Endothelial cell (in vitro differentiated cells): ENCODE results near the gene TMEM42. TPM values are rescaled to one million over a fixed set of nuclear protein-coding genes. Genes with fewer than 3 reads are reported as not detected.

Experiments used
- DNase-seq: peaks from one replicate; pipeline ENCODE4 v3.0.0; 2021; ENCODE audit warnings: low spot score
- H3K27ac Mint-ChIP-seq: one replicate; pipeline ENCODE4 v1.8.0; 2021; ENCODE audit warnings: mixed read lengths, inconsistent platforms; ENCODE audit not compliant: unreplicated experiment
- H3K27me3 Mint-ChIP-seq: one replicate; pipeline ENCODE4 v1.8.0; 2021; ENCODE audit warnings: mild to moderate bottlenecking, moderate library complexity, mixed read lengths, inconsistent platforms; ENCODE audit not compliant: unreplicated experiment
- H3K36me3 Mint-ChIP-seq: one replicate; pipeline ENCODE4 v1.8.0; 2021; ENCODE audit warnings: mild to moderate bottlenecking, low read depth, mixed read lengths, inconsistent platforms; ENCODE audit not compliant: unreplicated experiment
- H3K4me1 Mint-ChIP-seq: one replicate; pipeline ENCODE4 v1.8.0; 2021; ENCODE audit warnings: mild to moderate bottlenecking, mixed read lengths, inconsistent platforms; ENCODE audit not compliant: unreplicated experiment
- H3K4me3 Mint-ChIP-seq: one replicate; pipeline ENCODE4 v1.8.0; 2021; ENCODE audit warnings: mild to moderate bottlenecking, mixed read lengths, inconsistent platforms; ENCODE audit not compliant: unreplicated experiment
- H3K9me3 Mint-ChIP-seq: one replicate; pipeline ENCODE4 v1.8.0; 2021; ENCODE audit warnings: mixed read lengths, inconsistent platforms; ENCODE audit not compliant: unreplicated experiment
- total RNA-seq: library from RNA; stranded (reverse); fragmentation: NEBNext Ultra II Directional; extraction: Animal tissue kit (Norgen Biotek cat#: 25700); gene quantifications from one replicate; pipeline ENCODE4 v1.2.1, GENCODE V29; 2021; ENCODE audit not compliant: unreplicated experiment
- TF ChIP-seq, protein P1 (sequence below): fragments of 200-600 bp; sonication (generic); IDR thresholded peaks from one replicate; pipeline ENCODE4 v1.5.0; 2021; ENCODE audit warnings: antibody characterized with exemption; ENCODE audit not compliant: unreplicated experiment

The TMEM42 gene
- total RNA-seq, 1 donor from 2014 or later: 17.7 TPM

GRCh38 chr3:44860117-44860516 is 1.6 kb upstream of the TMEM42 start:
- Mint-ChIP-seq H3K36me3 (peaks cover 7% of the 10 kb centered on the region), H3K27ac (no peak overlapping the region), H3K4me3 (no peak overlapping the region), H3K27me3 (no peaks in the 10 kb centered on the region), H3K4me1 (peaks cover 12% of the 10 kb centered on the region), H3K9me3 (no peaks in the 10 kb centered on the region)
- TF ChIP-seq, protein P1, sequence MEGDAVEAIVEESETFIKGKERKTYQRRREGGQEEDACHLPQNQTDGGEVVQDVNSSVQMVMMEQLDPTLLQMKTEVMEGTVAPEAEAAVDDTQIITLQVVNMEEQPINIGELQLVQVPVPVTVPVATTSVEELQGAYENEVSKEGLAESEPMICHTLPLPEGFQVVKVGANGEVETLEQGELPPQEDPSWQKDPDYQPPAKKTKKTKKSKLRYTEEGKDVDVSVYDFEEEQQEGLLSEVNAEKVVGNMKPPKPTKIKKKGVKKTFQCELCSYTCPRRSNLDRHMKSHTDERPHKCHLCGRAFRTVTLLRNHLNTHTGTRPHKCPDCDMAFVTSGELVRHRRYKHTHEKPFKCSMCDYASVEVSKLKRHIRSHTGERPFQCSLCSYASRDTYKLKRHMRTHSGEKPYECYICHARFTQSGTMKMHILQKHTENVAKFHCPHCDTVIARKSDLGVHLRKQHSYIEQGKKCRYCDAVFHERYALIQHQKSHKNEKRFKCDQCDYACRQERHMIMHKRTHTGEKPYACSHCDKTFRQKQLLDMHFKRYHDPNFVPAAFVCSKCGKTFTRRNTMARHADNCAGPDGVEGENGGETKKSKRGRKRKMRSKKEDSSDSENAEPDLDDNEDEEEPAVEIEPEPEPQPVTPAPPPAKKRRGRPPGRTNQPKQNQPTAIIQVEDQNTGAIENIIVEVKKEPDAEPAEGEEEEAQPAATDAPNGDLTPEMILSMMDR: no peak
- no peak for DNase-seq

DNA sequence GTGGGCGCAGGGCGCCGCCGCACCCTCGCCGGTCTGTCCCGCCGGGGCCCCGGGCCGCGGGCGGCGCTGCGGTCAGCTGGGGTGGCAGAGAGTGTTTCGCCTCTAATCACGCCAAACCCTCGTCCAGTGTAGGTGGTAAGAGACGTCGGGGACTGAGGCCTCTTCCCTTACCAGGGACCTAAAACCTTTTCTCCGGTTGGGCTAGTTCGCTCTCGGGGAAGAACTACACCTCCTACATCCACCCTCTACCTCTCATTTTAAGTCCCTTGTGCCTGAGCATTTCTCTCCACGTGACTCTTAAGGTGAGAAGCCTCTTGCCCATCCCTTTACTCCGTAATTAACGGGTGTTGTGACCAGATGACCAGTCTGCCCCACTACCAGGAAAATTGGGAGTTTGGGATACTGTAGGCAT is 520 bp downstream of the TMEM42 start:
- TF ChIP-seq, protein P1: no peak
- Mint-ChIP-seq H3K36me3 (peaks cover 16% of the 10 kb centered on the region), H3K27ac (peak overlapping the region; percentile 88), H3K4me3 (peak overlapping the region; percentile 92), H3K4me1 (peaks cover 16% of the 10 kb centered on the region), H3K9me3 (no peaks in the 10 kb centered on the region), H3K27me3 (no peaks in the 10 kb centered on the region)
- DNase-seq: no peak

DNA sequence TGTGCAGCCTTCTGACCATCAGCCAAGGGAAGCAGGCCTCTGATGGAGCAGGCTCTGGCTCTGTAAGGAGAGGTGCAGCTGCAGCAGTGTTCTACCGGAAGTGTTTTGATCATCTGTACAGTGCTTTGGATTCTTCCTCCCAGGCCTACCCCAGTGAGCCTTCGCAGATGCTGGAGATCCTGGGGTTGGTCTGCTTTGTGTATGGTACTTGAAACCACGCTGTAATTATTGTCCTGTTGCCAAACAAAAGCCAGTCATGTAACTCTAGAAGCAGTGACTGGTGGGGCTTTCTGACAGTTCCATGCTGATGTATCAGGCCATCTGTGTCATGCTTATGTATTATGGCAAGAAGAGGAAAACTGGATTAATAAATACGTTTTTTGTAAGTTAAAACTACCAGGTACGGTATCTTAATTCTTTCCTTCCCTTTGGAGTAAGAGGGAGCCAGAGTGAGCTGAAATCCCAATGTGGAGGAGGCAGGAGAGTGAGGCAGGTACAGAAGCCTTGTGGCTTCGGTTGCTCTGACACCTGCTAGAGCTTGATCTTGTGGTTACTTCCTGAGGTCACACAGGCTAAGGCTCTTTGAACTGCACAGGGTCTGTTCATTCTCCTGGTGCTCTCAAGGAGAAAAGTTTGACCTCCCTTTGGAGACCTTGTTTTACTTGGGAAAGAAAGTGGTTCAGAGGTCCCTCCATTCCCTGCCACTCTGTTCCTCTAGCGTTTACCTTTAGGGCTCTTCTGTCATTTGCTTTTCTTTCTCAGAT is 3.7 kb downstream of the TMEM42 start:
- no peak for DNase-seq
- TF ChIP-seq, protein P1: no peak
- H3K4me1 Mint-ChIP-seq: peaks cover 16% of the 10 kb centered on the region
- H3K4me3 Mint-ChIP-seq: no peak overlapping the region
- peaks cover 2% of the 10 kb centered on the region for H3K27me3 Mint-ChIP-seq
- peaks cover 16% of the 10 kb centered on the region for H3K36me3 Mint-ChIP-seq
- H3K27ac Mint-ChIP-seq: no peak overlapping the region
- no peaks in the 10 kb centered on the region for H3K9me3 Mint-ChIP-seq

GRCh38 chr3:44867421-44868111 is 5.9 kb downstream of the TMEM42 start:
- Mint-ChIP-seq H3K9me3 (no peaks in the 10 kb centered on the region), H3K36me3 (peaks cover 16% of the 10 kb centered on the region), H3K27me3 (peaks cover 3% of the 10 kb centered on the region), H3K27ac (no peak overlapping the region), H3K4me1 (peaks cover 8% of the 10 kb centered on the region), H3K4me3 (no peak overlapping the region)
- no peak for DNase-seq
- TF ChIP-seq, protein P1: no peak
